Measurements from ENCODE around the gene COL28A1.

DNA sequence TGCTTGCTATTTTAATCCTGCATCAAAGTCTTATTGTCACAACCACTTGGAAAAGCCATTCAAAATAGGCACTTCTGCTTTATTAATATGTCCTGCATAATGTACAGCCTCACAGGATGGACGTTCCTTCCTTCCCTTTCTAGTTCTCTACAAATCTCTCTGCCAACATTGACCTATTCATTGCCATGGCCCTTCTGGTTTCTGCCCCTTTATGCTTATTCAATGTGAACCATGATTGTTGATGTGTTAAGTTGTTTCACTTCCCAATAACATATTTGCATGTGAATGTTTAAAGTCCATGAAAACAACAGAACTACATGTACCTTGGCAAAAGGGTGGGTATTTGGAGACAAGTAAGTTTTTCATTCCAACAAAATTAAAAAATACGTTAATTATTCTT lies 45.7 kb downstream of the COL28A1 start:
- TF ChIP-seq SIN3A (IDR thresholded peaks at IDR 0.05; ENCODE audit: borderline replicate concordance, insufficient read depth, low read length) (no peak), POLR2AphosphoS5 (IDR thresholded peaks at IDR 0.05; ENCODE audit: low read depth, low read length) (no peak)

Measured in PFSK-1 (cell line).